Right lobe of liver (tissue), 4 donors: ENCODE data around the gene ALG1L2.

ENCODE experiments used
- POLR2A ChIP-seq: fragments of 450-650 bp; IDR thresholded peaks from one replicate; pipeline ENCODE4 v1.6.1; 2017; ENCODE audit warnings: antibody characterized with exemption, mild to moderate bottlenecking
- TF ChIP-seq, protein P1 (sequence below), 4 donors: fragments of 200-600 bp in 3 of 4; fragments of 450-650 bp in 1 of 4; IDR thresholded peaks; one replicate each; pipeline versions ENCODE4 v1.5.1 to v1.8.0; 2016 to 2022; ENCODE audit warnings: antibody characterized with exemption in 4 of 4, mild to moderate bottlenecking in 2 of 4
- donor health status: DM: no; HTN: no; CAD: no.
- donor health status: DM: no; HTN: no; CAD: no.
- donor health status: DM: no; HTN: yes; CAD: no.

DNA sequence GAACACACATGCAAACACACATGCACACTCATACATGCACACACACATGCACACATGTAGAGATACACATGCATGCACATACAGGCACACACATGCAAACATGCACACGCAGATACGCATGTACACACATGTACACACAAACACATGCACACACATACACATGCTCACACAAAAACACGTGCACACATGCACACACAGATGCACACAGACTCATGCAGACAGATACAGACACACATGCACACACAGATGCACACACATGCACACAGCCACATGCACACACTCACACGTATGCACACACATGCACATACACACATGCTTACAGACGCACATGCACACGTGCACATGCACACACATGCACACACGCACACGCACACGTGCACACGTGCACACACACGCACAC, 37.3 kb upstream of the ALG1L2 start:
- TF ChIP-seq POLR2A, result no peak
- TF ChIP-seq, protein P1, sequence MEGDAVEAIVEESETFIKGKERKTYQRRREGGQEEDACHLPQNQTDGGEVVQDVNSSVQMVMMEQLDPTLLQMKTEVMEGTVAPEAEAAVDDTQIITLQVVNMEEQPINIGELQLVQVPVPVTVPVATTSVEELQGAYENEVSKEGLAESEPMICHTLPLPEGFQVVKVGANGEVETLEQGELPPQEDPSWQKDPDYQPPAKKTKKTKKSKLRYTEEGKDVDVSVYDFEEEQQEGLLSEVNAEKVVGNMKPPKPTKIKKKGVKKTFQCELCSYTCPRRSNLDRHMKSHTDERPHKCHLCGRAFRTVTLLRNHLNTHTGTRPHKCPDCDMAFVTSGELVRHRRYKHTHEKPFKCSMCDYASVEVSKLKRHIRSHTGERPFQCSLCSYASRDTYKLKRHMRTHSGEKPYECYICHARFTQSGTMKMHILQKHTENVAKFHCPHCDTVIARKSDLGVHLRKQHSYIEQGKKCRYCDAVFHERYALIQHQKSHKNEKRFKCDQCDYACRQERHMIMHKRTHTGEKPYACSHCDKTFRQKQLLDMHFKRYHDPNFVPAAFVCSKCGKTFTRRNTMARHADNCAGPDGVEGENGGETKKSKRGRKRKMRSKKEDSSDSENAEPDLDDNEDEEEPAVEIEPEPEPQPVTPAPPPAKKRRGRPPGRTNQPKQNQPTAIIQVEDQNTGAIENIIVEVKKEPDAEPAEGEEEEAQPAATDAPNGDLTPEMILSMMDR (IDR thresholded peaks at IDR 0.05), result no peak
